Right ventricle myocardium inferior (tissue), 1 donor: ENCODE measurements around the gene FGF1. TPM values are rescaled to one million over a fixed set of nuclear protein-coding genes. Genes with fewer than 3 reads are reported as not detected.

Experiments used
- ATAC-seq: fragments of 200-7000 bp; cut with Tn5 transposase; one replicate; pipeline ENCODE4 v1.9.1; 2020; ENCODE audit warnings: mild to moderate bottlenecking, moderate library complexity
- DNase-seq: peaks from one replicate; pipeline ENCODE4 v3.0.0; 2021; ENCODE audit errors: missing footprints
- intact Hi-C: fragments of 100-400 bp; cut with DNase I; formaldehyde crosslinking; loops from one replicate; pipeline ENCODE4 v1.11.0; 2022
- long read RNA-seq: library from polyadenylated mRNA; unstranded; transcript quantifications from one replicate; pipeline ENCODE4 v2.0.0, GENCODE V29; 2021
- total RNA-seq: library from RNA; stranded (reverse); fragmentation: NEBNext Ultra II Directional; extraction: Animal tissue kit (Norgen Biotek cat#: 25700); gene quantifications from one replicate; pipeline ENCODE4 v1.2.1, GENCODE V29; 2021
- donor health status: DM: no; HTN: yes; CAD: no; lungs with severe emphysema.

The FGF1 gene
- 57.0 TPM for total RNA-seq
- long read RNA-seq, full-length matches to known transcripts = 32 of 51 reads
- long read RNA-seq, partial matches to known transcripts = 1 of 51 reads
- long read RNA-seq, other reads (novel, unspliced or antisense) = 18 of 51 reads

- intact Hi-C loops = no loop called here
- peak; percentile 62 for DNase-seq
- peak; percentile 85 for ATAC-seq
These were observed at the start of gene FGF1 for GRCh38 chr5:142685418-142686209. Gene FGF1 (minus strand): TSS chr5:142686090. CDS start chr5:142614127, 71,963 bp downstream.

- no peak for ATAC-seq
- intact Hi-C loops = no loop called here
These were observed 41.8 kb upstream of the FGF1 start for GRCh38 chr5:142727735-142728047.

GRCh38 chr5:142726188-142726731 lies 40.4 kb upstream of the FGF1 start:
- ATAC-seq (no peak), DNase-seq (no peak)
- intact Hi-C loops = no loop called here

More at GRCh38 chr5:142727735-142728047, 41.8 kb upstream of the FGF1 start:
- DNase-seq = no peak

GRCh38 chr5:142725231-142726187 lies 39.6 kb upstream of the FGF1 start:
- intact Hi-C loops = no loop called here
- no peak for ATAC-seq
- DNase-seq = no peak

GRCh38 chr5:142724821-142725220 lies 38.9 kb upstream of the FGF1 start:
- intact Hi-C loops = no loop called here
- no peak for DNase-seq
- ATAC-seq = no peak

GRCh38 chr5:142722896-142723295 lies 37.0 kb upstream of the FGF1 start:
- DNase-seq (no peak), ATAC-seq (no peak)
- intact Hi-C loops = no loop called here

- intact Hi-C loops = no loop called here
- no peak for DNase-seq
- no peak for ATAC-seq
These were observed 36.3 kb upstream of the FGF1 start for GRCh38 chr5:142722146-142722545.

- ATAC-seq (peak; percentile 27), DNase-seq (peak; percentile 74)
- intact Hi-C loops = no loop called here
These were observed 34.9 kb upstream of the FGF1 start for GRCh38 chr5:142720641-142721271.

- intact Hi-C loops = loop anchor here (10.0 kb wide), 1 partner anchor 685 kb away; the partner anchor contains the start of gene NR3C1
These were observed 34.0 kb upstream of the FGF1 start for GRCh38 chr5:142719836-142720370.

GRCh38 chr5:142717582-142718215 lies 31.8 kb upstream of the FGF1 start:
- peak; percentile 70 for ATAC-seq
- DNase-seq = no peak
- intact Hi-C loops = loop anchor here (2.0 to 10.0 kb wide), 3 partner anchors 35 to 687 kb away; partner anchors contain the start of genes ARHGAP26 and NR3C1

More at GRCh38 chr5:142719836-142720370, 34.0 kb upstream of the FGF1 start:
- ATAC-seq (no peak), DNase-seq (no peak)

- ATAC-seq = peak; percentile 70
- peak; percentile 69 for DNase-seq
- intact Hi-C loops = loop anchor here (2.0 to 10.0 kb wide), 3 partner anchors 36 to 688 kb away; partner anchors contain the start of genes ARHGAP26 and NR3C1
These were observed 31.1 kb upstream of the FGF1 start for GRCh38 chr5:142716963-142717362.

- DNase-seq (no peak), ATAC-seq (no peak)
- intact Hi-C loops = loop anchor here (10.0 kb wide), 1 partner anchor 690 kb away; the partner anchor contains the start of gene NR3C1
These were observed 29.4 kb upstream of the FGF1 start for GRCh38 chr5:142715291-142715690.

GRCh38 chr5:142713121-142713706 lies 27.3 kb upstream of the FGF1 start:
- DNase-seq (peak; percentile 93), ATAC-seq (peak; percentile 84)
- intact Hi-C loops = loop anchor here (1.0 to 10.0 kb wide), 2 partner anchors 167 to 692 kb away; partner anchors contain the start of gene NR3C1

GRCh38 chr5:142703153-142703552 lies 17.3 kb upstream of the FGF1 start:
- DNase-seq = no peak
- intact Hi-C loops = no loop called here
- ATAC-seq = no peak

GRCh38 chr5:142701673-142702311 lies 15.9 kb upstream of the FGF1 start:
- ATAC-seq = no peak
- DNase-seq = no peak
- intact Hi-C loops = no loop called here

GRCh38 chr5:142700566-142700965 lies 14.7 kb upstream of the FGF1 start:
- DNase-seq = no peak
- intact Hi-C loops = no loop called here
- ATAC-seq = no peak
